Omental fat pad (tissue), 4 donors: ENCODE measurements around the gene SYNJ1. TPM values are rescaled to one million over a fixed set of nuclear protein-coding genes. Genes with fewer than 3 reads are reported as not detected.

Source experiments
- ATAC-seq: fragments of 150-250 bp; one replicate; pipeline ENCODE4 v1.9.1; 2016; ENCODE audit warnings: mild to moderate bottlenecking, moderate library complexity; ENCODE audit not compliant: low FRiP score
- DNase-seq: peaks from one replicate; pipeline ENCODE4 v3.0.0-alpha.2; 2019; ENCODE audit warnings: low spot score
- CTCF ChIP-seq, 3 donors: fragments of 450-650 bp; IDR thresholded peaks; one replicate each; pipeline ENCODE4 v1.5.1; 2016 to 2017; ENCODE audit warnings: antibody characterized with exemption in 3 of 3, mild to moderate bottlenecking in 3 of 3, moderate library complexity in 2 of 3
- total RNA-seq, 4 donors: library from RNA; depleted of rRNA; stranded (reverse); fragments of >200 nt; gene quantifications; one replicate each; pipeline ENCODE4 v1.1.0, GENCODE V29; 2016

Gene SYNJ1
- total RNA-seq, 4 donors from 2014 or later, result 7.5 to 22.1 (median 9.9) TPM

GRCh38 chr21:32602099-32602498, 125.7 kb downstream of the SYNJ1 start:
- no peak for ATAC-seq
- DNase-seq, result no peak
- TF ChIP-seq CTCF (IDR thresholded peaks at IDR 0.05), result no peak

- DNase-seq, result no peak
- TF ChIP-seq CTCF (IDR thresholded peaks at IDR 0.05), result no peak
- no peak for ATAC-seq
These were observed 128.3 kb downstream of the SYNJ1 start for GRCh38 chr21:32599526-32599925.

- no peak for TF ChIP-seq CTCF (IDR thresholded peaks at IDR 0.05)
- no peak for DNase-seq
- ATAC-seq, result no peak
These were observed 128.7 kb downstream of the SYNJ1 start for GRCh38 chr21:32599091-32599490.

- TF ChIP-seq CTCF (IDR thresholded peaks at IDR 0.05), result no peak
- ATAC-seq, result peak; percentile 65
- no peak for DNase-seq
These were observed 130.6 kb downstream of the SYNJ1 start for GRCh38 chr21:32597205-32597604.

GRCh38 chr21:32595431-32595830, 132.4 kb downstream of the SYNJ1 start:
- no peak for DNase-seq
- no peak for ATAC-seq
- TF ChIP-seq CTCF (IDR thresholded peaks at IDR 0.05), result no peak

- DNase-seq, result no peak
- no peak for ATAC-seq
These were observed 134.1 kb downstream of the SYNJ1 start for GRCh38 chr21:32593690-32594089.

More at GRCh38 chr21:32593690-32594089, 134.1 kb downstream of the SYNJ1 start:
- no peak for TF ChIP-seq CTCF (IDR thresholded peaks at IDR 0.05)
